Measurements from ENCODE around the gene PCDH9. TPM values are rescaled to one million over a fixed set of nuclear protein-coding genes. Genes with fewer than 3 reads are reported as not detected.
"Not testable (repeated sequence)": the region's sequence is repeated elsewhere in the genome, so short reads cannot be mapped to it uniquely, and the experiment has no call there.

Gene PCDH9
- polyA plus RNA-seq, 3 donors, result 13.4 to 16.0 (median 15.1) TPM

- DNase-seq (ENCODE audit: low read depth in 3 of 3, low spot score in 2 of 3), result no peak
Measured at GRCh38 chr13:66338542-66338941, 891.6 kb downstream of the PCDH9 start.

- no peak for DNase-seq (ENCODE audit: low read depth in 3 of 3, low spot score in 2 of 3)
Measured at GRCh38 chr13:66335626-66336025, 894.5 kb downstream of the PCDH9 start.

- no peak for DNase-seq (ENCODE audit: low read depth in 3 of 3, low spot score in 2 of 3)
Measured at GRCh38 chr13:66329988-66330451, 900.1 kb downstream of the PCDH9 start.

GRCh38 chr13:66328476-66328875 is 901.7 kb downstream of the PCDH9 start:
- DNase-seq (ENCODE audit: low read depth in 3 of 3, low spot score in 2 of 3), result no peak

GRCh38 chr13:66323745-66324347 is 906.3 kb downstream of the PCDH9 start:
- DNase-seq (ENCODE audit: low read depth in 3 of 3, low spot score in 2 of 3), result no peak

GRCh38 chr13:66322936-66323335 is 907.2 kb downstream of the PCDH9 start:
- no peak for DNase-seq (ENCODE audit: low read depth in 3 of 3, low spot score in 2 of 3)

- no peak for DNase-seq (ENCODE audit: low read depth in 3 of 3, low spot score in 2 of 3)
Measured at GRCh38 chr13:66322193-66322740, 907.9 kb downstream of the PCDH9 start.

- no peak for DNase-seq (ENCODE audit: low read depth in 3 of 3, low spot score in 2 of 3)
Measured at GRCh38 chr13:66314911-66315310, 915.2 kb downstream of the PCDH9 start.

- DNase-seq (ENCODE audit: low read depth in 3 of 3, low spot score in 2 of 3), result no peak
Measured at GRCh38 chr13:66313413-66313812, 916.7 kb downstream of the PCDH9 start.

- DNase-seq (ENCODE audit: low read depth in 3 of 3, low spot score in 2 of 3), result no peak
Measured at GRCh38 chr13:66312312-66313087, 917.6 kb downstream of the PCDH9 start.

GRCh38 chr13:66305961-66306617 is 924.0 kb downstream of the PCDH9 start:
- DNase-seq (ENCODE audit: low read depth in 3 of 3, low spot score in 2 of 3), result no peak

GRCh38 chr13:66301482-66301881 is 928.7 kb downstream of the PCDH9 start:
- no peak for DNase-seq (ENCODE audit: low read depth in 3 of 3, low spot score in 2 of 3)

- no peak for DNase-seq (ENCODE audit: low read depth in 3 of 3, low spot score in 2 of 3)
Measured at GRCh38 chr13:66301006-66301405, 929.1 kb downstream of the PCDH9 start.

GRCh38 chr13:66296875-66297274 is 933.3 kb downstream of the PCDH9 start:
- no peak for DNase-seq (ENCODE audit: low read depth in 3 of 3, low spot score in 2 of 3)

GRCh38 chr13:66296328-66296727 is 933.8 kb downstream of the PCDH9 start:
- DNase-seq (ENCODE audit: low read depth in 3 of 3, low spot score in 2 of 3), result no peak

GRCh38 chr13:66286806-66287205 is 943.3 kb downstream of the PCDH9 start:
- DNase-seq (ENCODE audit: low read depth in 3 of 3, low spot score in 2 of 3), result not testable (repeated sequence)

- DNase-seq (ENCODE audit: low read depth in 3 of 3, low spot score in 2 of 3), result no peak
Measured at GRCh38 chr13:66275416-66275815, 954.7 kb downstream of the PCDH9 start.

GRCh38 chr13:66273011-66273410 is 957.1 kb downstream of the PCDH9 start:
- DNase-seq (ENCODE audit: low read depth in 3 of 3, low spot score in 2 of 3), result no peak

- DNase-seq (ENCODE audit: low read depth in 3 of 3, low spot score in 2 of 3), result no peak
Measured at GRCh38 chr13:66266761-66267160, 963.4 kb downstream of the PCDH9 start.

- DNase-seq (ENCODE audit: low read depth in 3 of 3, low spot score in 2 of 3), result no peak
Measured at GRCh38 chr13:66266348-66266747, 963.8 kb downstream of the PCDH9 start.

GRCh38 chr13:66265371-66265770 is 964.8 kb downstream of the PCDH9 start:
- DNase-seq (ENCODE audit: low read depth in 3 of 3, low spot score in 2 of 3), result peak in 1 of 3 donors; percentile 14
